MM.1S (cell line): ENCODE measurements around the gene RIC8A.

Source experiments
- DNase-seq: peaks from one replicate; pipeline ENCODE4 v3.0.0-alpha.2; 2015
- H2AFZ ChIP-seq: fragments of 300-600 bp; sonication (generic); 2 replicates; pipeline ENCODE4 v1.6.0; 2016; ENCODE audit warnings: antibody characterized with exemption, low read length
- H3F3A ChIP-seq: fragments of 300-600 bp; sonication (generic); 2 replicates; pipeline ENCODE4 v1.6.1; 2016; ENCODE audit warnings: mild to moderate bottlenecking, antibody characterized with exemption, low read length, moderate library complexity, mixed read lengths; ENCODE audit not compliant: insufficient read depth
- H3K27ac ChIP-seq: fragments of 300-600 bp; sonication (generic); 2 replicates; pipeline ENCODE4 v1.5.1; 2016; ENCODE audit warnings: mild to moderate bottlenecking, low read length
- H3K27me3 ChIP-seq: fragments of 300-600 bp; sonication (generic); replicated peaks from 2 replicates; pipeline ENCODE4 v1.6.0; 2016; ENCODE audit warnings: low read length; ENCODE audit not compliant: insufficient read depth
- H3K36me3 ChIP-seq: fragments of 300-600 bp; sonication (generic); replicated peaks from 2 replicates; pipeline ENCODE4 v1.6.1; 2016; ENCODE audit warnings: mild to moderate bottlenecking, low read length, mixed read lengths; ENCODE audit not compliant: insufficient read depth
- H3K4me1 ChIP-seq: fragments of 300-600 bp; sonication (generic); 2 replicates; pipeline ENCODE4 v1.6.1; 2016; ENCODE audit warnings: low read length, mixed read lengths
- H3K4me2 ChIP-seq: fragments of 300-600 bp; sonication (generic); 2 replicates; pipeline ENCODE4 v1.6.0; 2016; ENCODE audit warnings: low read depth, low read length
- H3K4me3 ChIP-seq: fragments of 300-600 bp; sonication (generic); 2 replicates; pipeline ENCODE4 v1.5.1; 2016; ENCODE audit warnings: low read length, mixed read lengths
- H3K79me2 ChIP-seq: fragments of 300-600 bp; sonication (generic); 2 replicates; pipeline ENCODE4 v1.6.1; 2016; ENCODE audit warnings: mixed run types, low read length, mixed read lengths
- H3K9ac ChIP-seq: fragments of 300-600 bp; sonication (generic); 2 replicates; pipeline ENCODE4 v1.6.1; 2016; ENCODE audit warnings: low read length, mixed read lengths
- H3K9me2 ChIP-seq: fragments of 300-600 bp; sonication (generic); replicated peaks from 2 replicates; pipeline ENCODE4 v1.6.1; 2016; ENCODE audit warnings: mild to moderate bottlenecking, low read length, mixed read lengths; ENCODE audit not compliant: insufficient read depth
- H3K9me3 ChIP-seq: fragments of 300-600 bp; sonication (generic); replicated peaks from 2 replicates; pipeline ENCODE4 v1.6.1; 2016; ENCODE audit warnings: mild to moderate bottlenecking, low read length, mixed read lengths; ENCODE audit not compliant: insufficient read depth
- H4K20me1 ChIP-seq: fragments of 300-600 bp; sonication (generic); 2 replicates; pipeline ENCODE4 v1.6.1; 2016; ENCODE audit warnings: mild to moderate bottlenecking, low read length, moderate library complexity, mixed read lengths; ENCODE audit not compliant: insufficient read depth
- EZH2 ChIP-seq: fragments of 300-600 bp; sonication (generic); optimal IDR thresholded peaks from 2 replicates; pipeline ENCODE3; 2017; ENCODE audit warnings: low read depth, mild to moderate bottlenecking, antibody characterized with exemption, low read length, mixed read lengths
- EZH2phosphoT487 ChIP-seq: fragments of 300-600 bp; sonication (generic); IDR thresholded peaks from 2 replicates; pipeline ENCODE4 v1.6.1; 2018; ENCODE audit warnings: antibody characterized with exemption, low read length
- TF ChIP-seq, protein P1 (sequence below): fragments of 300-600 bp; sonication (generic); IDR thresholded peaks from 2 replicates; pipeline ENCODE4 v1.5.1; 2016; ENCODE audit warnings: antibody characterized with exemption, low read length, mixed read lengths

RIC8A gene

DNA sequence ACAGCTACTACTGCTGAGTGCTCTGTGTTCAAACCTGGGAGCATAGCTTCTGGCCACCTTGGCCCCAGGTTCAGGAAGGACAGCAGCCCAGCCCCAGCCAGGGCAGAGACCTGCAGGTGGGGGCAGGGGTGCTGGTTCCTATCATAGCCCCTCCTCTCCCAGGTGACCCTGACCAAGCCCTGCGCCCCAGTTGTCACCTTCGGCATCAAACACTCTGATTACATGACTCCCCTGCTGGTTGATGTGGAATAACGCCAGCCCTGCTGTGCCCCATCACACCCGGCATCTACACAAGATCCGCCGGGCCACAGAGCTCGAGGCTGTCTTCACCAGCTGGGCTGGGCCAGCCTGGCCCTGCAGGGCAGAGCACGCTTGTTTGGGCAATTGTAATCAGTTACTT lies 7.7 kb upstream of the RIC8A start:
- DNase-seq, result no peak
- H3K79me2 ChIP-seq, result peaks cover 2% of the 10 kb centered on the region; the same call in 1 of the 2 replicates
- H4K20me1 ChIP-seq, result no peaks in the 10 kb centered on the region; the same call in 1 of the 2 replicates
- no peak overlapping the region for H3K9ac ChIP-seq
- no peak overlapping the region for H3K27ac ChIP-seq
- H3K4me1 ChIP-seq, result no peaks in the 10 kb centered on the region
- H3K36me3 ChIP-seq, result no peaks in the 10 kb centered on the region
- H3K9me2 ChIP-seq, result no peaks in the 10 kb centered on the region
- H2AFZ ChIP-seq, result no peak overlapping the region
- H3K4me2 ChIP-seq, result no peak overlapping the region
- H3K9me3 ChIP-seq, result no peaks in the 10 kb centered on the region
- no peaks in the 10 kb centered on the region for H3K27me3 ChIP-seq
- H3F3A ChIP-seq, result no peaks in the 10 kb centered on the region
- TF ChIP-seq, protein P1, sequence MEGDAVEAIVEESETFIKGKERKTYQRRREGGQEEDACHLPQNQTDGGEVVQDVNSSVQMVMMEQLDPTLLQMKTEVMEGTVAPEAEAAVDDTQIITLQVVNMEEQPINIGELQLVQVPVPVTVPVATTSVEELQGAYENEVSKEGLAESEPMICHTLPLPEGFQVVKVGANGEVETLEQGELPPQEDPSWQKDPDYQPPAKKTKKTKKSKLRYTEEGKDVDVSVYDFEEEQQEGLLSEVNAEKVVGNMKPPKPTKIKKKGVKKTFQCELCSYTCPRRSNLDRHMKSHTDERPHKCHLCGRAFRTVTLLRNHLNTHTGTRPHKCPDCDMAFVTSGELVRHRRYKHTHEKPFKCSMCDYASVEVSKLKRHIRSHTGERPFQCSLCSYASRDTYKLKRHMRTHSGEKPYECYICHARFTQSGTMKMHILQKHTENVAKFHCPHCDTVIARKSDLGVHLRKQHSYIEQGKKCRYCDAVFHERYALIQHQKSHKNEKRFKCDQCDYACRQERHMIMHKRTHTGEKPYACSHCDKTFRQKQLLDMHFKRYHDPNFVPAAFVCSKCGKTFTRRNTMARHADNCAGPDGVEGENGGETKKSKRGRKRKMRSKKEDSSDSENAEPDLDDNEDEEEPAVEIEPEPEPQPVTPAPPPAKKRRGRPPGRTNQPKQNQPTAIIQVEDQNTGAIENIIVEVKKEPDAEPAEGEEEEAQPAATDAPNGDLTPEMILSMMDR, result no peak
- H3K4me3 ChIP-seq, result no peak overlapping the region

DNA sequence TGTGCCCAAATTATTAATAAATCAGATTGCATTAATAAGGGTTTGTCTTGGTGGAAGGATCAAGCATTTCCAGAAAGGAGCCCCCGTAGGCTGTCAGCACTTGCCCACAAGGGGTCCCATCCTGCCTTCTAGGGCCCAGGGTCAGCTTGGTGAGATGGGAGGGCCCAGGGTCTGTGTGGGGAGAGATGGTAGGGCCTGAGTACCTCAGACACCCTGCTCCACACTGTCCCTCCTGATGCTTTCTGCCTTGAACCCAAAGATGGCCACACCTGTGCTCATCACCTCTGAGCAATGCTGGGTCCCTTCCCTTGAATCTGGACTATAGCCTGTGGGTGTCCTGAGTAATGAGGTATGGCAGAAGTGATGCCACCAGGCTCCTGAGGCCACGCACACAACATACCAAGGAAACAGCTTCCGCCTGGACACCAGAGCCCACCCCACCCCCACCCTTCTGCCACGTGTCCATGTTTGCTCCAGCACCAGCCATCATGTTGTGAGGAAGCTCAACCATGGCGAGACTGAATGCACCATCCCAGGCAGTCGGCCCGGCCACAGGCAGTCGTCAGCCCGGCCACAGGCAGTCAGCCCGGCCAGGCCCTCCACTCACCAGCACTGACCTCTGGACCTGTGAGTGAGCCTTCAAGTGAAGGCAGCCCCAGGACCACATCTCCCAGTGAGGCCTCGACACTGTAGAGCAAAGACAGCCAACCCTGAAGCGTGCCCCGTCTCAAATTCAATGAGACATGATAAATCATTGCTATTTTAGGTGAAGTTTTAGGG lies 7.1 kb upstream of the RIC8A start:
- Histone ChIP-seq H3K27ac (no peak overlapping the region), H2AFZ (no peak overlapping the region)

DNA sequence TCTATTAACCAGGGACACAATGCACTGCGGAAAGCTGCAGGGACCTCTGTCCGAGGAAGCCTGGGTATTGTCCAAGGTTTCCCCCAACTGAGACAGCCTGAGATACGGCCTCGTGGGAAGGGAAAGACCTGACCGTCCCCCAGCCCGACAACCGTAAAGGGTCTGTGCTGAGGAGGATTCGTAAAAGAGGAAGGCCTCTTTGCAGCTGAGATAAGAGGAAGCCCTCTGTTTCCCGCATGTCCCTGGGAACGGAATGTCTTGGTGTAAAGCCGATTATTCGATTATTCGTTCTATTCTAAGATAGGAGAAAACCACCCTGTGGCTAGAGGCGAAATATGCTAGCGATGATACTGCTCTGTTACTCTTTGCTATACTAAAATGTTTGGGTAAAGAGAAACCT lies 5.5 kb upstream of the RIC8A start:
- H3K9ac ChIP-seq, result no peak overlapping the region
- TF ChIP-seq, protein P1, result no peak
- TF ChIP-seq EZH2phosphoT487 (no peak), EZH2 (no peak)
- H3K79me2 ChIP-seq, result peaks cover 24% of the 10 kb centered on the region
- no peak overlapping the region for H3K4me2 ChIP-seq
- no peaks in the 10 kb centered on the region for H3K9me3 ChIP-seq
- H3K9me2 ChIP-seq, result no peaks in the 10 kb centered on the region
- H4K20me1 ChIP-seq, result no peaks in the 10 kb centered on the region; the same call in 1 of the 2 replicates
- DNase-seq, result no peak
- H3K4me3 ChIP-seq, result no peak overlapping the region
- no peaks in the 10 kb centered on the region; the same call in 1 of the 2 replicates for H3K36me3 ChIP-seq
- H3K4me1 ChIP-seq, result peaks cover 5% of the 10 kb centered on the region; the same call in 1 of the 2 replicates
- no peak overlapping the region for H2AFZ ChIP-seq
- H3F3A ChIP-seq, result no peaks in the 10 kb centered on the region
- H3K27me3 ChIP-seq, result no peaks in the 10 kb centered on the region
- H3K27ac ChIP-seq, result no peak overlapping the region

More for the DNA sequence above, 7.1 kb upstream of the RIC8A start:
- Histone ChIP-seq H3K36me3 (no peaks in the 10 kb centered on the region; the same call in 1 of the 2 replicates), H3K9ac (no peak overlapping the region), H3K27me3 (no peaks in the 10 kb centered on the region), H3K4me1 (no peaks in the 10 kb centered on the region), H3K79me2 (peaks cover 9% of the 10 kb centered on the region), H3K4me3 (no peak overlapping the region), H3K9me3 (no peaks in the 10 kb centered on the region), H3K4me2 (no peak overlapping the region), H4K20me1 (no peaks in the 10 kb centered on the region; the same call in 1 of the 2 replicates), H3F3A (no peaks in the 10 kb centered on the region), H3K9me2 (no peaks in the 10 kb centered on the region)
- no peak for DNase-seq
- TF ChIP-seq EZH2, result no peak

DNA sequence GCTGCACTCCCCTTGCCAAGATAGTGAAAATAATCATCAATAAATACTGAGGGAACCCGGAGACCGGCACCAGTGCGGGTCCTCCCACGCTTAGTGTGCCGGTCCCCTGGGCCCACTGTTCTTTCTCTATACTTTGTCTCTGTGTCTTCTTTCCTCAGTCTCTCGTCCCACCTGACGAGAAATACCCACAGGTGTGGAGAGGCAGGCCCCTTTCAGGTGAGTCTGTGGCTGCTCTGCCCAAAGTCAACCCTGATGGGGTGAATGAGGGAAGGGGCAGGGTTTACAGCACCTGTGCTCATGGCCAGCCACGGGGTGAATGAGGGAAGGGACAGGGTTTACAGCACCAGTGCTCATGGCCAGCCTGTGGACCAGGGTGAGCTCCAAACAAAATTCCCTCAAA lies 5.0 kb upstream of the RIC8A start:
- no peak for DNase-seq
- no peaks in the 10 kb centered on the region; the same call in 1 of the 2 replicates for H3K36me3 ChIP-seq
- no peak overlapping the region for H3K9ac ChIP-seq
- peaks cover 27% of the 10 kb centered on the region for H3K79me2 ChIP-seq
- H3K4me3 ChIP-seq, result no peak overlapping the region
- H3K4me2 ChIP-seq, result no peak overlapping the region
- H3F3A ChIP-seq, result peaks cover under 1% of the 10 kb centered on the region; the same call in 1 of the 2 replicates
- peaks cover 5% of the 10 kb centered on the region; the same call in 1 of the 2 replicates for H3K4me1 ChIP-seq
- H3K9me2 ChIP-seq, result no peaks in the 10 kb centered on the region
- H3K9me3 ChIP-seq, result no peaks in the 10 kb centered on the region
- no peak overlapping the region for H2AFZ ChIP-seq
- TF ChIP-seq EZH2phosphoT487 (no peak), EZH2 (no peak)
- TF ChIP-seq, protein P1, result no peak
- H4K20me1 ChIP-seq, result no peaks in the 10 kb centered on the region; the same call in 1 of the 2 replicates
- no peak overlapping the region for H3K27ac ChIP-seq
- H3K27me3 ChIP-seq, result no peaks in the 10 kb centered on the region
